ENCODE data around the gene B3GALT6.

GRCh38 chr1:1216770-1217620 is 15.0 kb upstream of the B3GALT6 start:
- TF ChIP-seq CTCF (IDR thresholded peaks at IDR 0.05) = no peak
- TF ChIP-seq POLR2A (IDR thresholded peaks at IDR 0.05) = no peak

Measured in uterus (tissue), 2 donors.